Measurements from ENCODE around the gene PAQR4. TPM values are rescaled to one million over a fixed set of nuclear protein-coding genes. Genes with fewer than 3 reads are reported as not detected.
"Not testable (repeated sequence)": the region's sequence is repeated elsewhere in the genome, so short reads cannot be mapped to it uniquely, and the experiment has no call there.

PAQR4 gene
- total RNA-seq, 2 donors from 2014 or later, result 8.8 to 13.2 TPM

DNA sequence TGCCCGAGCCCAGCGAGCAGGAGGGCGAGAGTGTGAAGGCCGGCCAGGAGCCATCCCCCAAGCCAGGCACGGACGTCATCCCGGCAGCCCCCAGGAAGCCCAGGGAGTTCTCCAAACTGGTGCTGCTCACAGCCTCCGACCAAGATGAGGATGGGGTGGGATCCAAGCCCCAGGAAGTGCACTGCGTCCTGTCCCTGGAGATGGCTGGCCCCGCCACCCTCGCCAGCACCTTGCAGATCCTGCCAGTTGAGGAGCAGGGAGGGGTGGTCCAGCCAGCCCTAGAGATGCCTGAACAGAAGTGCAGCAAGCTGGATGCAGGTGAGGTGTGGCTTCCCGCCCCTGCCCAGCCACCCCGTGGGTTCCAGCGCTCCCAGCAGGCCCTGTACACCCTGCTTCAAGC is 39.5 kb upstream of the PAQR4 start:
- no peak for ATAC-seq
- no peak for TF ChIP-seq POLR2A (IDR thresholded peaks at IDR 0.05)
- TF ChIP-seq, protein P1, sequence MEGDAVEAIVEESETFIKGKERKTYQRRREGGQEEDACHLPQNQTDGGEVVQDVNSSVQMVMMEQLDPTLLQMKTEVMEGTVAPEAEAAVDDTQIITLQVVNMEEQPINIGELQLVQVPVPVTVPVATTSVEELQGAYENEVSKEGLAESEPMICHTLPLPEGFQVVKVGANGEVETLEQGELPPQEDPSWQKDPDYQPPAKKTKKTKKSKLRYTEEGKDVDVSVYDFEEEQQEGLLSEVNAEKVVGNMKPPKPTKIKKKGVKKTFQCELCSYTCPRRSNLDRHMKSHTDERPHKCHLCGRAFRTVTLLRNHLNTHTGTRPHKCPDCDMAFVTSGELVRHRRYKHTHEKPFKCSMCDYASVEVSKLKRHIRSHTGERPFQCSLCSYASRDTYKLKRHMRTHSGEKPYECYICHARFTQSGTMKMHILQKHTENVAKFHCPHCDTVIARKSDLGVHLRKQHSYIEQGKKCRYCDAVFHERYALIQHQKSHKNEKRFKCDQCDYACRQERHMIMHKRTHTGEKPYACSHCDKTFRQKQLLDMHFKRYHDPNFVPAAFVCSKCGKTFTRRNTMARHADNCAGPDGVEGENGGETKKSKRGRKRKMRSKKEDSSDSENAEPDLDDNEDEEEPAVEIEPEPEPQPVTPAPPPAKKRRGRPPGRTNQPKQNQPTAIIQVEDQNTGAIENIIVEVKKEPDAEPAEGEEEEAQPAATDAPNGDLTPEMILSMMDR (IDR thresholded peaks at IDR 0.05), result no peak
- no peak overlapping the region for H3K27ac ChIP-seq
- DNase-seq, result no peak
- peaks cover 0 to 4% of the 10 kb centered on the region in 2 donors for H3K36me3 ChIP-seq (replicated peaks in 1 of 2; ENCODE audit: insufficient read depth in 1 of 2, low read depth in 2 of 2)
- intact Hi-C loops (cut with DNase I), result no loop called here
- H3K4me1 ChIP-seq, result peaks cover 5% of the 10 kb centered on the region
- H3K9me3 ChIP-seq, result no peaks in the 10 kb centered on the region
- 92% methylated on average over 3 to 14 of the region's 14 CpGs for WGBS, 2 donors
- H3K27me3 ChIP-seq, result no peaks in the 10 kb centered on the region
- H3K4me3 ChIP-seq, result no peak overlapping the region

DNA sequence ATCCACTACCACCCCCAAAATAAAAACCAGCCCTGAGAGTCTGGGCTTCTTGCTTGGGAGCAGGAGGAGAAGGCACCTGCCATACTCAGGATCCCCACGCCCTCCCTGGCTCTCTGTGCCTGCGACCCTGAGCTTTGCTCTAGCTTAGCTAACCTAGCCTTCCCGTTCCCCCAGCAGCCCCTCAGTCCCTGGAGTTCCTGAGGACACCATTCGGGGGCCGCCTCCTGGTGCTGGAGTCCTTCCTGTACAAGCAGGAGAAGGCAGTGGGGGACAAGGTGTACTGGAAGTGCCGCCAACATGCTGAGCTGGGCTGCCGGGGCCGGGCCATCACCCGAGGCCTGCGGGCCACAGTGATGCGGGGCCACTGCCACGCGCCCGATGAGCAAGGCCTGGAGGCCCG is 38.9 kb upstream of the PAQR4 start:
- intact Hi-C loops (cut with DNase I), result no loop called here
- Histone ChIP-seq H3K36me3 (replicated peaks in 1 of 2; ENCODE audit: insufficient read depth in 1 of 2, low read depth in 2 of 2) (peaks cover 0 to 4% of the 10 kb centered on the region in 2 donors), H3K9me3 (no peaks in the 10 kb centered on the region), H3K27me3 (no peaks in the 10 kb centered on the region), H3K4me3 (no peak overlapping the region), H3K27ac (no peak overlapping the region), H3K4me1 (peaks cover 5% of the 10 kb centered on the region)
- no peak for DNase-seq
- TF ChIP-seq, protein P1 (IDR thresholded peaks at IDR 0.05), result no peak
- TF ChIP-seq POLR2A (IDR thresholded peaks at IDR 0.05), result no peak
- no peak for ATAC-seq
- WGBS, 2 donors, result 91 to 100% methylated on average over 3 to 15 of the region's 15 CpGs

DNA sequence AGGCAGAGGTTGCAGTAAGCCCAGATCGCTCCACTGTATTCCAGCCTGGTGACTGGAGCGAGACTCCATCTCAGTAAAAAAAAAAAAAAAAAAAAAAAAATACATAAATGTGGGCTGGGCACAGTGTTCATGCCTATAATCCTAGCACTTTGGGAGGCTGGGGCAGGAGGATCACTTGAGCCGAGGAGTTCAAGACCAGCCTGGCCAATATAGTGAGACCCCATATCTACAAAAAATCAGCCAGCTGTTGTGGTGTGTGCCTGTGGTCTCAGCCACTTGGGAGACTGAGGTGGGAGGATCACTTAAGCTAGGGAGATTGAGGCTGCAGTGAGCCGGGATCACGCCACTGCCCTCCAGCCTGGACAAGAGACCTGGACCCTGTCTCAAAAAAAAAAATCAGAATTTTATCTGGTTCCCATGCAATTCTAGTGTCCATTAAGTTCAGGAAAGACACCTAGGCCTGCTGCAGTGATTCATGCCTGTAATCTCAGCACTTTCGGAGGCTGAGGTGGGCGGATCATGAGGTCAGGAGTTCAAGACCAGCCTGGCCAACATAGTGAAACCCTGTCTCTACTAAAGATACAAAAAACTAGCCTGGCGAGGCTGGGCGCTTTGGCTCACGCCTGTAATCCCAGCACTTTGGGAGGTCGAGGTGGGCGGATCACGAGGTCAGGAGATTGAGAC is 37.8 kb upstream of the PAQR4 start:
- WGBS, 2 donors, result 89 to 92% methylated on average over 12 to 13 of the region's 13 CpGs
- intact Hi-C loops (cut with DNase I); H3K36me3 ChIP-seq (replicated peaks in 1 of 2; ENCODE audit: insufficient read depth in 1 of 2, low read depth in 2 of 2): not testable (repeated sequence)

DNA sequence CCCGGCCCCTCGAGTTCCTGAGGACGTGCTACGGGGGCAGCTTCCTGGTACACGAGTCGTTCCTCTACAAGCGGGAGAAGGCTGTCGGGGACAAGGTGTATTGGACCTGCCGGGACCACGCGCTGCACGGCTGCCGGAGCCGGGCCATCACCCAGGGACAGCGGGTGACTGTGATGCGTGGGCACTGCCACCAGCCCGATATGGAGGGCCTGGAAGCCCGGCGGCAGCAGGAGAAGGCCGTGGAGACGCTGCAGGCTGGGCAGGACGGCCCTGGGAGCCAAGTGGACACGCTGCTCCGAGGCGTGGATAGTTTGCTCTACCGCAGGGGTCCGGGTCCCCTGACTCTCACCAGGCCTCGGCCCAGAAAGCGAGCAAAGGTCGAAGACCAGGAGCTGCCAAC is 36.0 kb upstream of the PAQR4 start:
- Histone ChIP-seq H3K4me3 (no peak overlapping the region), H3K27ac (no peak overlapping the region), H3K36me3 (replicated peaks in 1 of 2; ENCODE audit: insufficient read depth in 1 of 2, low read depth in 2 of 2) (peaks cover 0 to 6% of the 10 kb centered on the region in 2 donors), H3K27me3 (no peaks in the 10 kb centered on the region), H3K4me1 (no peaks in the 10 kb centered on the region), H3K9me3 (no peaks in the 10 kb centered on the region)
- TF ChIP-seq POLR2A (IDR thresholded peaks at IDR 0.05), result no peak
- TF ChIP-seq, protein P1 (IDR thresholded peaks at IDR 0.05), result no peak
- intact Hi-C loops (cut with DNase I), result no loop called here
- 84 to 90% methylated on average over 12 to 29 of the region's 30 CpGs for WGBS, 2 donors
- DNase-seq (no peak), ATAC-seq (no peak)

More for the DNA sequence above, 37.8 kb upstream of the PAQR4 start:
- H3K4me1 ChIP-seq, ATAC-seq, H3K9me3 ChIP-seq, H3K27ac ChIP-seq, H3K4me3 ChIP-seq, H3K27me3 ChIP-seq, DNase-seq: not testable (repeated sequence)

DNA sequence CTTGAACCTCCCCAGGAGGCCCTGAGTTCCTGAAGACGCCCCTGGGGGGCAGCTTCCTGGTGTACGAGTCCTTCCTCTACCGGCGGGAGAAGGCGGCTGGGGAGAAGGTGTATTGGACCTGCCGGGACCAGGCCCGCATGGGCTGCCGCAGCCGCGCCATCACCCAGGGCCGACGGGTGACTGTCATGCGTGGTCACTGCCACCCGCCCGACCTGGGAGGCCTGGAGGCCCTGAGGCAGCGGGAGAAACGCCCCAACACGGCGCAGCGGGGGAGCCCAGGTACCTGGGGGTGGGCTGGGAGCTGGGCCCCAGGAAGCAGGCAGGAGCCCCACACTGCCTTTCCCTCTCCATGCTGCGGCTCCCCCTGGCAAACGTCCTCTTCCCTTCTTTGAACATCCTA is 35.4 kb upstream of the PAQR4 start:
- Histone ChIP-seq H3K4me3 (no peak overlapping the region), H3K27me3 (no peaks in the 10 kb centered on the region), H3K27ac (no peak overlapping the region), H3K9me3 (no peaks in the 10 kb centered on the region), H3K4me1 (no peaks in the 10 kb centered on the region), H3K36me3 (replicated peaks in 1 of 2; ENCODE audit: insufficient read depth in 1 of 2, low read depth in 2 of 2) (peaks cover 0 to 6% of the 10 kb centered on the region in 2 donors)
- intact Hi-C loops (cut with DNase I), result no loop called here
- WGBS, 2 donors, result 83 to 88% methylated on average over 4 to 22 of the region's 22 CpGs
- DNase-seq (no peak), ATAC-seq (no peak)
- TF ChIP-seq POLR2A (IDR thresholded peaks at IDR 0.05), result no peak
- TF ChIP-seq, protein P1 (IDR thresholded peaks at IDR 0.05), result no peak

Measured in body of pancreas (tissue), 4 donors.